8988T (cell line): ENCODE data around the gene PCSK1.
"Not testable (repeated sequence)": the region's sequence is repeated elsewhere in the genome, so short reads cannot be mapped to it uniquely, and the experiment has no call there.

Source experiments
- DNase-seq: peaks from one replicate; pipeline ENCODE4 v3.0.0; 2011

The PCSK1 gene

DNA sequence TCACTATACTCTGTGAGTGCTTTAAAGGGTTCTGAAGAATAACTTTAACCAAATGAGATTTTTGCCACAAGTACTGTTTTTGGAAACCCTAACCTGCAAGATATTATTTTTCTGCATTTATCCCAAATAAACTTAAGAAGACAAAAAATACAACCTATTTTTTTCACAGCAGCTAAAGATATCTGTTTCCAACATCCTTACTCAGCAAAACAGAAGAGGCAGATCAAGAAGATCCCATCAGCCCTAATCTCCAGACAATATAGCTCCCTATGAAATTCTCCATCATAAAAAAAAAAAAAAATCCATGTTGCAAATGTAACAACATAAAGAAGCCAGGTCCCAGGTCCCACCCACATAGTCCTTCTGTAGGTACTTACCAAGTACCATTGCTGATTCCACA is 7.6 kb downstream of the PCSK1 start:
- no peak for DNase-seq

DNA sequence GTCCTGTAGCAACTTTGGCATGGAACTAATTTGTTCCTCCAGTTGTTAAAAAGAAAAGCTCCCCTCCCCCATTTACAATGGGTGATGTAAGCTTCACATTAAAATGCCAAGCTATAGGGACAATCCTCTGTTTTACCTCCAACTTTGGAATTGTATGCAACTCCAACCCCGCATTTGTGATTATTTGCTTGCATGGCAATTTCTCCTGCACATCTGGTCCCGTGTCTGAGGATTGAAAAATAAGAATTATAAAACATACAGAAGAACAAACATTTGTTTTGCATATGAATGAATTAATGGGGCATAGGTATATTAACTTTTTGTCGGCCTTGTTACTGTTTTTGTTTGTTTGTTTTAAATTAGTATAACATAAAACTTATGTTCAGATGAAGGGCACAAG is 17.2 kb downstream of the PCSK1 start:
- no peak for DNase-seq

DNA sequence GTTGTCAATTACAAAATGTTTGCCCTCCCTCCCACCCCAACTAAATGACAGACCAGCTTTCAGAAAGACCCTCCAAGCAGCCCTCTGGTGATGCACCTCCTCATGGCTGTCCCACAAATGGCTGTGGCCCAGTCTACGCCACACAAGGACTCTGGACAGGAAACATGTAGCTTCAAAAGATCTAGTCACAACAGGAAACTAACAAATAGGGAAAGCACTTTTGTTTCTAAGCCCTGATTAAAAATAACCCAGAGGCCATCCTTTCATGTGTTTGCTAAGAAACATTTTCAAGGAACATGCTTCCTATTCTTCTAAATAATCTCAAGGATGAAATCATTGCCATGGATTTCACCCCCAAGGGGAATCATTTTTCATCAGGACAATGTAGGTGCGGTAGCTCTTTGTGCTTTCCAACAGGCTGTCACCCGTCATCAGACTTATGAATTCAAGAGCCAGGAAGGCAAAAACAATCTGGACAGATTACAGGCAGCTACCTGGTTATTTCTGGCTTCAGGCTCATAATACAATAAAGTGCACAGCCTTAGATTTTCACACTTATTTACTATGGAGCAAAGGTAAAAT is 20.1 kb downstream of the PCSK1 start:
- DNase-seq: no peak

DNA sequence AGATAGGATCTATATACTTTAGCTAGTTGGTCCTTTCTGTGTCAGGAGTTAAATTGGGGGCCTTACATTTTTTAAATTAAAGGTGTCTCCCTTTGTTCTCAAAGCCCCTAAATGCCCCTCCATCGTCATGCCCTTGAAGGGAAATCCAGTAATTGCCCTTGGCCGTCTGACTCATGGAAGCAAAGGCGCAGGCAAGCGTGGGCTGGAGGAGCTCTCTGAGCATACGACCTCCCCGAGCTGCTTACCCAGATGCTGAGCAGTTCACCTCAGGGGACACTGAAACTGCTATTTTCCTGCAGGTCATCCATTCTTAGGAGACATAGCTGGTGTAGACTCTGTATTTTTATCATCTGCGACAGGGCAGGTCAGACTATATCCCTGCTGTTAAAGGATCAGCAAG is 23.0 kb downstream of the PCSK1 start:
- no peak for DNase-seq

DNA sequence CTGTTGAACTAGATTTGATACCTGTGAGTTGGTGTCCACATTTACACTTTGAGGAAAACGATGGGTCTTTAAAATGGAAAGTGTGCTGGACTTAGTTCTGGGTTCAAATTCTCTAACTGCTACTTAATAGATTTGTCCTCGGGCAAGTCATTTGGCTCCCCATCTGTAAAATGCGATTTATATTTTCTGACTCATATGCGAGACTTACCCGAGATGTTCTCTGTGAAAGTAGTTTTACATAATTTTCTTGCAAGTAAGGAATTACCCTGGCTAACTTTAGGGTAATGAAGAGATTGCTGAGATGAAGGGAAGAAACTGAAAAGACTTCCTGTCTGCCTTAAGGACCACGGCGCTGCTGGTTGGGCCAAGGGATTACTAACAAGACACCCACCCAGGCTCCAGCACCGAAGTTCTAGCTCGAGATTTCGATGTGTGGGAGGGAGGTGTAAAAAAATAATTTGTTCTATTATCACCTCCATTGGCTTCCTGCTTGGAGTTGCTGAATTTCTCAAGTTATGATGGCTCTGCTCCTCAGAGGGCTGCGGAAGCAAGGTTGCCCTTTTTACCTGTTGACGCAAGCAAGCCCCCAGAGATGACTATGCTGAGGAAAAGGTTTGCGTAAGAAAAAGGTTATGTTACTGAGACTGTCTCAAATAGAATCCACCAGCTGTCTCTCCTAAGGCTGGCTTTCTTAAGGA is 24.1 kb downstream of the PCSK1 start:
- DNase-seq: no peak

DNA sequence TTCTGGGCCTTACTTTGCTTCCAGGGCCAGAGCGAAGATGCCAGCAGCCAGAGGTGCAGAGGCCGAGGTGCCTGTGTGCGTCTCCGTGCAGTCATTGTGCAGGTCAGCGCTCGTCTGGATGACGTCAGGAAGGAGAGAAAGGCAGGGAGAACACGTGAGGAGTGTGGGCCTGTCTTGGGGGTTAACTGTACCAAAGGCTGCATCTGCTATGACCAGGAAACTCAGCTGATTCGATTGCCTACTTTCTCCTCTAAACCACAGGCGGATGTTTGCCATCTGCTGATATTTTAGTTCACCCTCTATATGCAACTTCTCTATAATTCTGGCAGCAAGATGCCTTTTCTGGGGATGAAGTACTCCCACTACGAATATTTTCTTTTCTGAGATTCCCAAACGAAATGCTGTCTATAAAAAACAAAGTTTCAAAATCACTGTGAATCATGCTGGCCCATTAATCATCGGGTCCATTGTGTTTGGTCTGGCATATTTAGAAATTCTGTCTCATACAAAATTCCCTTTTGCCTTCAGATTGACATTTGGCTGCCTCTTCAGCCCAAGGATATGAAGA is 24.8 kb downstream of the PCSK1 start:
- no peak for DNase-seq

DNA sequence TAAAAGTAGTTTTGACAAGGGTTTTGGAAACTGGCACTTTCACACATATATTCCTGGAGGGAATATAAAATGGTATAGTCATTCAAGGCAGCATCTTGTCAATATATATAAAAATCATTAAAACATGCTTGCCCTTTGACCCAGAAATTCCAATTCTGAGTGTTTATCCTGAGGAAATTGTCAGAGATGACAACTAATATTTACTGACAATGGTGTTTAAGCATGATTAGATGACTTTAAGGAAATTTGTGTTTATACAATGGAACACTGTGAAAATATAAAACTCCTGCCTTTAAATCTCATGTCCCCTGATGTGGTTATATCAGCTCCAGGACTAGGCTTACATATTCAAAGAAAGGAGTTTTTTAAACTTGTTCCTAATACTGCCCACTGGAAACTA is 25.6 kb downstream of the PCSK1 start:
- DNase-seq: no peak

DNA sequence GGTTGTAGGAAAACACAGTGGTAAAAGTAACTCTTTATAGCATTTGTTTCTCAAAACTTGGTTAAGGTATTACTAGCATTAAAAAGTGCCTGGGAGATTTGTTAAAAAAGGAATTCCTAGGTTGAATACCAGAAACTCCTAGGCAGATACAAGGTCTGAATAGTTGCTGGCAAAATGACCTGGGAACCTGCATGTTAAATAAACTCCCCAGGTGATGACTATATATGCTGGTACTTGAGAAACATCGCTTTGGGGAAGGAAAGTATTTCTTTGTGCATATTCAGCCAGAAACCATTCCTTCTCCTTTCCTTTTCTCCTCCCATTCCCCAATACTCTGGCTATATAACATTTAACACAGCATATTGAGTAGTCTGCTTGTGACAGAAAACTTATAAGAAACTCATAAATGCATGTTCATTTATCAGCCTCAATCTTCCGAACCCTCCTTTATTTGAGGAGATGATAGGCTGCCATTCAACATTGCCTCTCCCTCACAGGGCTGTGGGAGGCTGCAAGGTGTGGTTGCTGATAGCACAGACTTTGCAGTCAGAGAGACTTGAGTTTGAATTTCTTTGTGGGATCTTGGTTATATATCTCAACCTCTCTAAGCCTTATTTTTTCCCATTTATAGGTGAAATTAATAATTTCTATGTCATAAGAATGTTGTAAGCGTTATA is 28.7 kb downstream of the PCSK1 start:
- no peak for DNase-seq

DNA sequence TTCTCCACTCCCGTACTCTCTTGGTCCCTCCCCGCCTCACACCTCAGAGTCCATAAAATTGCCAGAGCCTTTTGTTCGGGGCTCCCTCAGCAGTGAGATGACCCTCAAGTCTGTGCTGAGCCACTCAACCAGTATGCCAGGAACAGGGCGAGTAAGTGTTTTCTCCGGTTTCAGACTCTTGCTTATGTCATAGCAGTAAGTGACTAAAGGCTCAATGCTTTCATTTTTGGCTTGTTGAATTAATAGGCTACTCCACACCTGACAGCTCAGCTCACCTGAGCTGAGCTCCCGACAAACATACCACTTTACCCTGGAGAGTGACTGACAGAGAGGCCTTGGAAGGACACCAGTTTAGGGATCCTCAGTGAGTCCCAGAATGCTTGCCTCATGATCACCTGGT is 30.5 kb downstream of the PCSK1 start:
- DNase-seq: no peak

DNA sequence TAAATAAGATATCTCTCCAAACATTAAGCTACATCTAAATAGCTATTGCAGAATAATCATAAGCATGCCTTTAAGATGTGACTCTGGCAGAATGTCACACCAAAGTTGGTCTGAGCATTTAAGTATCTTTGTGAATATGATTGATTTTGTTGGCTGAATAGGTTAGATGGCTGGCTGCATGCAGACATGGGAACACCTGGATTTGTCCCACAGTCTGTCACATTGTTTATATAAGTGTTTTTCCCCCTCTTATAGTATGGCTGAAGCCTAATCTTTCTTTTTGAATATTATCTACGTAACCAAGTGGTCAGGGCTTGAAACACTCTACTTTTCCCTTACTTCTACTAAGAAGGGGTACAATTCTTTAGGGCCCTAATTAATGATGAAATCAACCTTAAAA is 36.2 kb downstream of the PCSK1 start:
- no peak for DNase-seq

DNA sequence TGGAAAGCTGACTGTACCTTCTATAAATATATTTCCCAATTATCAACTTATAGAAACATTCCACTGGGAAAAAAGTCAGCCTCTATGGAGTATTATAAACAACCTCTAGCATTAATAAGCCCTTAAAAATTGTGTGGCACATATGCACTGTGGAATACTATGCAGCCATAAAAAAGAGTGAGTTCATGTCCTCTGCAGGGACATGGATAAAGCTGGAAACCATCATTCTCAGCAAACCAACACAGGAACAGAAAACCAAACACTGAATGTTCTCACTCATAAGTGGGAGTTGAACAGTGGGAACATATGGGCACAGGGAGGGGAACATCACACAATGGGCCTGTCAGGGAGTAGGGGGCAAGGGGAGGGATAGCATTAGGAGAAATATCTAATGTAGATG is 37.8 kb downstream of the PCSK1 start:
- not testable (repeated sequence) for DNase-seq

DNA sequence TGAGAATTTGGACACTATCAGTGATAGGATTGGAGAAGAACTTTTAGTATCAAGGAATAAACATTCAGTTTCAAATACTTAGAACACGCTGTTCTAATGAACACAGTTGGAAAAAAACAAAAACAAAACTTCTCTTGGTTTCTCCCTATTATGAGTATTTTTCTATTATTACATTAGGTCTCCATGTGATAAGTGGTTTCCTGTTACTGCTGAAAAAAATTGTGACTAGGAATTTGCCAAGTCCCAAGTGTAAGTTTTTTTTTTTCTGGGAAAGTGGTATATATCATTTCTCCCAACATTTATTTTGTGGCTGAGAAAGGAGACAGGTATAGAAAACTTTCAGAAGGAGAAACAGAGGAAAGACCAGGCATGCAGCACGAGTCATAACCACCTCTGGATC is 41.1 kb downstream of the PCSK1 start:
- no peak for DNase-seq

DNA sequence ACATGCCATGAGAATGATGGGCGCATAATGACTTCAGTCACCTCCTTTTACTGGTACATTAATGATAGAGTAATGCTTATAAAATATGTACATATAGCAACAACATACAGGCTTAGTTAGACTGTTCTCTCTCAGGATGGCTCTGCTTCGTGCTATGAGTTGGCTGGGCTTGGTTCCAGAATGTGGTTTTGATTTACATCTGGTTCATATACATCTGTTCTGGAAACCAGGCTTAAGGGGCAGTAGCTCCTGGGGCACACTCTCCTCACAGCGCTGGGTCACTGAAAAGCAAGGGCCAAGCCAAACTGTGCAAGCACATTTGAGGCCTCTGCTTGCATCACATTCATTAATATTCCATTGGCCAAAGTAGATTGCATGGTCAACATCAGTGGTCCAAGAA is 44.9 kb downstream of the PCSK1 start:
- DNase-seq: no peak

DNA sequence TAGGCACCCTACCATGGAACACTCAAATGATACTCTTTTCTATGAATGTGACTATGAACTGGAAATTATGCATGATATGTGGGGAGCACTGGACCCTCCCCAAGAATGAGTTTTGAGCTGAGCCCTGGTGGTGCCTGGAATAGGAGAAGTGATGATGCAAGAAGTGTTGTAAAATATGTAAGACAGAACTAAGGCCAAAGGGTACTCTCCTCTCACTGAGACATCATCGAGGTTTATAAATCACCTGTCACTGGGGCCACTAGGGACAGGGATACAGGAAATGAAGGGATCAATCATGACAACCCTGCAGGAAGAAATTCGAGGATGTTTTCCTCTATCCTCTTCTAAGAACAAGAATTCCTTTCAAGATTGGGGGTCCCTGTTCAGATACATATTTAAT is 45.4 kb downstream of the PCSK1 start:
- no peak for DNase-seq

DNA sequence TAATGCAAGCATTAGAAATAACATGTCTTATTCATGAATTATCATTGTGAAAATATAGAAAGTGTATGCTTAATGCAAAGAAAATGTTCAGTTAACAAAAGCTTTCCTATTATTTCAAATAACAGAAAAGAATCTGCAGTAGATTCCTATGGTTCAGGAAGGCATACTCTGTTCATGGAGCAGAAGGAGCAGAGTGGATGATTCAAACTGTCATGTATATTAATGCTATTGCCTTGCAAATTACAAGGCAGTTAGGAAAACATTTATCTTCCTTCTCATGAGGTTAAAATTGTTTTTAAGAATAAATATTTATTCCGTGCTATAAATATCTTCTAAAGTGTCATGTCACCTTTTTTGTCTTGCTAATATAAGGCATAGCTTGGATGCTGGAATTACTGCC is 47.5 kb downstream of the PCSK1 start:
- DNase-seq: no peak

DNA sequence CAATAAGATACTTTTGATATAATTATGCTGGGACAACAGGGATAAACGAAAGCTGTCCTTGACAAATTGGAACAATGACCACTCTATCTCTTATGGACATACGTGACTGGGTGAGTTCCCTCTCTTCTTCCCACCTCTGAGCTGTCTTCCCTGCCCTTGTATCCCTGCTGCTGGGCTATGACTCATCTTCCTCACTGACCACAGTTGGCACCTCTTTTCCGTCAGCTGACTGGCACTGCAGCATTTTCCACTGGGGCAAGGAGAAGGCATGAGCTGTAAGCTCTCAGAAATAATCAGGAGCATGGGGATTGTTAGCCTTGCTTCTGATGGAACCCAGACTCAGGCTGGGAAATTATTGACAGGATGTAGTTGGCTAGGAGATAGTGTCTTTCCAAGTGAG is 48.7 kb downstream of the PCSK1 start:
- no peak for DNase-seq

DNA sequence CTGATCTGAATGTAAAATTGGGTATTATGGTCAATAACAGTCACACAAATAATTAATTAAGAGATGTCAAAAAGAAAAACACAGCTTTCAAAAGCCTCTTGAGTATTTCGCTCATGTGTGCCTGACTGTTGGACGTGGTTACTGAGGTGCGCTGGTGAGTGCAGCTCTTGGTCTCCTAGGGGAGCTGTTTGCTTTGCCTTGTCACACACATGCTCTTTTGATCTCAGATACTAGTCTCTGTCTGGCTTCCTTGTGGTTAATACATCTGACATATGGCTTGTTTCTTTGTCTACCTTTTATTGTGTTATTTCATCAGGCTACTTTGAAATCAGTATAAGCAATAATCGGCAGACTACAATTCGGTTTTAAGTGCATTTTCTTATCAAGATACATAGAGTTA is 51.5 kb downstream of the PCSK1 start:
- no peak for DNase-seq

DNA sequence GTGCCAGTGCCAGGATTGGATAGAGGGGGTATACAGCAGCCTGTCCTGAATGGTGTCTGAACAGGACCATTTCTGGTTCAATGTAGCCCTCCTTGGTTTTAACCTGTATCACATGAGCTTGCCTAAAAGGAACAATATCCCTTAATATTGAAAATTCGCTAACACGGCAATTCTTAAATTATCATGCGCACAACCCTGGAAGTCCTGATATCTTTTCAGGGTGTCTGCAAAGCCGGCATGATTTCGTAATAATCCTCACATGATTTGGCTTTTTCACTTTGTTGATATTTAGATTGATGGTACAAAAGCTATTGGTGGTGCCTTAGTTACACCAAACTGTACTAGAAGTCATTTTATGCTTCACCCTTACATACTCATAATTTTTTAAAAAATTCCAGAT is 53.2 kb downstream of the PCSK1 start:
- DNase-seq: no peak

DNA sequence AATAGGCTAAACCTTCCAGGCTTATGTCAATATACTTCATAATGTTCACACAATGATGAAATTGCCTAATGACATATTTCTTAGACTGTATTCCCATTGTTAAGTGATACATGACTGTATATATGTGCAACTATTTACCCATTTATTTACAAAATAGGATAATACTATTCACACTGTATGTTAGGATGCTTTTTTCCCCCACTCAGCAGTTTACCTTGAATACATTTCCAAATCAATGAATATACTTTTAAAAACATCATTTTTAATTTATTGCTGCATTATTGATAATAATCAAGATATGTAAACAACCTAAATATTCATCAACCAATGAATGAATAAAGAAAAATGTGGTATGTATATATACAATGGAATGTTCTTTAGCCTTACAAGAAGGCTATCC is 55.5 kb downstream of the PCSK1 start:
- no peak for DNase-seq

DNA sequence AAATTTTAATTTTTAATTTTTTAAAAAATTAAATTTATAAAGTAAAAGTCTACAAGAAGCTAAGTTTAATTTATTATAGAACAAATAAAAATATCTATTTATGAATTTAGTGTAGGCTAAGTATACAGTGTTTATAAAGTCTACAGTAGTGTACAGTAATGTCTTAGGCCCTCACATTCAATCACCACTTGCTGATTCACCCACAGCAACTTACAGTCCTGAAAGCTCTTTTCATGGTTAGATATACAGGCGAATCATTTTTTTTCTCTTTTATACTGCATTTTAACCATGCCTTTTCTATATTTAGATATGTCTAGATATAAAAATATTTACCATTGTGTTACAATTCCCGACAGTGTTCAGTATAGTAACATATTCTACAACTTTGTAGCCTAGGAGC is 55.9 kb downstream of the PCSK1 start:
- no peak for DNase-seq

DNA sequence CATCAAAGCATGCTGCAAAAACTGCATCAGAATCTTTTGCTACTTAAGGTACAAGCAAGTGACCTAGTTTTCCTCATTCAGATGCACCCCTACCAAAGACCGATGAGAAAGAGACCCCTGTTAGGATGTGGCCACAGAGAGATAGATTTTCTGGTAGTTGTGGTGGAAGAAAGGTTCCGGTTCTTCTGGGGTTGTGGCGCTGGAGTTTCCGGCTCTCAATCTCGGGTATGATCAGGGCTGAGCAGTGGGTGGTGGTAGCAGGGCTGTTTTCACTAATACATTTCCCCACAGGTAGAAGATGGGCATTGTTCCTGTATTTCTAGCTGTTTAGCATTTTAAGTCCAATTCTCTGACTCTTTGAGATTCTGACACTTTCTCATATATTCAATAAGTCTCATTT is 58.4 kb downstream of the PCSK1 start:
- no peak for DNase-seq

DNA sequence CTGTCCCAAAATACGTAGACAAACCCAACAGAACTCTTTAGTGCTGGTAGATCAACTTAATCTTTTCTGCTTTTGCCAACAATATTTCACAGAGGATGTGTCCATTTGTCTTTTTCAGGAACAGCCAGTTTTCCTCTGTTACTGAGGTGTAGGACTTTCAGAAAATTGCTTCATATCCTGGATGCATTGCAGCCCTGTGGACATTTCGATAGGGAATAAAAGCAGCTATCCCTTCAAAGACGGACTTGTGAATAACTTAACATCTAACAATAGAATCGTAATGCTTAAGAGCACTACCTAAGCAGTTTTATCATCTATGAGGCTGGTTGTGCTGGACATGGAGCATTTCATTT is 59.7 kb downstream of the PCSK1 start:
- no peak for DNase-seq

DNA sequence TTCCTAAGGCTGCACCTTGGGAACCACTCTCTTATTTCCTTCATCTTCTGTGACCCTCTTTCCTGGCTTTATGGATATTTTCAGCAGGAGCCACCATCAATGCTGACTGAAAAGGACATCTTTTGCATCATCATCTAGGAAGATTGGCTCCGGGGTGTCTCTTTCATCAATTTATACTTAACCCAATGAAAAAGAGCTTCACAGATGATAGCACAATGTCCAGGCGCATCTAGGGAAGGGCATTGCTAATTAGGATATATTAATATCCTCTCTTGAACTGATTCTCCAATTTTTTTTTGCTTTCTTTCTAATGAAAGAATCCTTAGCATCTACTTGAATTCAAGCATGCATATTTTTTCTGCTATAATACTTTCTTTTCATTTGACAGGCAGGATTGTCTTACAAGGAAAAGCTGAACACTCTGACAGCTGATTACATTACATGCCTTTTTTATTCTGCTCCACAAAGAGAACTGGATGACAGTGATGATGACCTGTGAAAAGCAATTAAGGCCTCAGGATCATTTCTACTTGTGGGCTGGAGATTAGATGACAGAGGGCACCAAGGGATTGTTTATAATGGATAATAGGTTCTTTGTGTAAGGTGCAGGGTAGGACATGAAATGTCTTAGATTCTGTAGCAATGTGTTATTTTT is 60.2 kb downstream of the PCSK1 start:
- no peak for DNase-seq

DNA sequence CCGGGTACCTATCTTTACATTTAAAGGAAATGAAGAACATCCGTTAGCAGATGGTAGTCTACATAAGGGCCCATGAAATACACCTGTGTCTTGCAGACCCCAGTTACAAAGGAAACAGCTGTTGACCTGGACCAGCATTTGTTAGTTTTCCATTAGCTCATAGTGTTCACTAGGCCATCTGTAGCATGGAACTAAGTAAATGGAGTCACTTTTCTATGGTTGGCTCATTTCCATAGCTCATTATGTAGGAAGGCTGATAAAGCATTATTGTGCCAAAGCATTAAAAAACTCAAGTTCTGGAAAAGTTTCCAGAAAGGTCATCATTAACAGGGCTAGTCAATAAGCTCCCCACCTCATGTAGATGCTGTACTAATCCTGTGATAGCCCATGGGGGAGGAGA is 62.1 kb downstream of the PCSK1 start:
- no peak for DNase-seq
